ENCODE measurements around the gene PRKCB. TPM values are rescaled to one million over a fixed set of nuclear protein-coding genes. Genes with fewer than 3 reads are reported as not detected.
"Not testable (repeated sequence)": the region's sequence is repeated elsewhere in the genome, so short reads cannot be mapped to it uniquely, and the experiment has no call there.

Gene PRKCB
- polyA plus RNA-seq, 3 donors, result 3.9 to 4.7 (median 4.3) TPM

DNA sequence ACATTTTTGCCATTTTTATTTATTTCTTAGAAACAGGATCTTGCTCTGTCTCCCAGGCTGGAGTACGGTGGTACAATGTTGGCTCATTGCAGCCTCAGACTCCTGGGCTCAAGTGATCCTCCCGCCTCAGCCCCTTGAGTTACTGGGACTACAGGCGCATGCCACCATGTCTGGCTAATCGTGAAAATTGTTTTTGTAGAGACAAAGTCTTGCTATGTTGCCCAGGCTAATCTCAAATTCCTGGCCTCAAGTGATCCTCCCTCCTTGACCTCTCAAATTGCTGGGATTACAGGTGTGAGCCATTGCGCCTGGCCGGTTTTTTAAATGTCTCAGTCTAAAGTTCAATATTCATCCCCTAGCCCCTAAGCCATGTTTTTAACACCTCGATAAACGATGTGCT is 237.5 kb downstream of the PRKCB start:
- DNase-seq (ENCODE audit: low read depth in 3 of 3, low spot score in 2 of 3), result no peak

DNA sequence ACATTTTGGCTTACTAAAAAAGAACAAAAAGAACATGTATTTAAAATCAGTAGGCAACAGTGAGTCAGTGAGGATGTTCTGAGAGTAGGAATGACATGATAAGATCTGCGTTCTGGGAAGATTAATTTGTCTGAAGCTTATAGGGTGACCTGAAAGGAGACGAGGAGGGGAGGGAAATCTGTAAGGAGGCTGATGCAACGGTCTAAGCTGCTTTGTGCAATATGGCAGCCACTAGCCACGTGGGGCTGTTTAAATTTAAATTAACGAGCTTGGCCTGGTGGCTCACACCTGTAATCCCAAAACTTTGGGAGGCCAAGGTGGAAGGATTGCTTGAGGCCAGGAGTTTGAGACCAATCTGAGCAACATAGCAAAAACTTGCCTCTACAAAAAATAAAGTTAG is 238.8 kb downstream of the PRKCB start:
- DNase-seq (ENCODE audit: low read depth in 3 of 3, low spot score in 2 of 3), result no peak

DNA sequence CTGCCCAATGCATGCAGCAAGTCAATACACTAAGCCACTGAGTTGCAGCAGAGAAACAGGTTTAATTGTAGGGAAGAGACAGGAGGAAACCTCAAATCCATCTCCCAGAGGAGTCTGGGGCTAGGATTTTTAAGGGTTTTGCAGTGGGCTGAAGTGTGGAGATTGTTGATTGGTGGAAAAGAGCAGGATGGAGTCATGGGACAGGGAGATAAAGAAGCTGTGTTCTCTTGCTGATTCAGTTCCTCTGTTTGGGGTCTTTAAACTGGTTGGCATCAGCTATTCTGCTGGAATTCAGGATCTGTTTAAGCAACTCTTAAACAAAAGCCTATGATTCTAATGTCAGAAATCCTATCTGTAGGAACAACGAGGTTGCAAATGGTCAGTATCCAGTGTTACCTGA is 239.5 kb downstream of the PRKCB start:
- no peak for DNase-seq (ENCODE audit: low read depth in 3 of 3, low spot score in 2 of 3)

DNA sequence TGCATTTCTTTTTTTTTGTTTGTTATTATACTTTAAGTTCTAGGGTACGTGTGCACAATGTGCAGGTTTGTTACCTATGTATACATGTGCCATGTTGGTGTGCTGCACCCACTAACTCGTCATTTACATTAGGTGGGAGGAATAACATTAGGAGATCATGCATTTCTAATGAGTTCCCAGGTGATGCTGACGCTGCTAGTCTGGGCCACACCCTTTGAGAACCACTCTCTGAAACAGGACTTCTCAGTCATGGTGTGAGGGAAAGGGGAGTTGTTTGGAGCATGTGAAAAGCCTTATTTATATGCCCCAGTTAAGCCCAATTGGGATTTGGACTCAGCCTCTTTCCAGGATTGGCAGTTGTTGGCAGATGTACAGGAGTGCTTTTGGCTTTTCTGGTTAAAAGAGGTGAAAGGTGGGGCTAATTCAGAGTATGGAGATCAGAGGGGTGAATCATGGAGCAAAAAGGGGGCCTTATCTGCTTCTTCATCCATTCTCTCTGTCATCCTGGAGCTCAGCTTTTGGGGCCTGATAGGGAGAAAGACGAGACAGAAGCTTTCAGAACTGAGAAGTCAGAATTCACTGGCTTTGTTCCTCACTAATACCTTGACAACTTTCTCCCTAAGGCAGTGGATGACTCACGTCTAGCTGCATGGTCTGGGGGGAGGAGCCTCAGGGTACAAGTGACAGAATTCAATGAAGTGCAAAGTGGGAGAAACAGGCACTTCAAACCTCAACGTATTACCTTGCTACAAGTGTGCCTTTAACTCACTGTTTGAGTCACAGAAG is 240.3 kb downstream of the PRKCB start:
- DNase-seq (ENCODE audit: low read depth in 3 of 3, low spot score in 2 of 3), result no peak

DNA sequence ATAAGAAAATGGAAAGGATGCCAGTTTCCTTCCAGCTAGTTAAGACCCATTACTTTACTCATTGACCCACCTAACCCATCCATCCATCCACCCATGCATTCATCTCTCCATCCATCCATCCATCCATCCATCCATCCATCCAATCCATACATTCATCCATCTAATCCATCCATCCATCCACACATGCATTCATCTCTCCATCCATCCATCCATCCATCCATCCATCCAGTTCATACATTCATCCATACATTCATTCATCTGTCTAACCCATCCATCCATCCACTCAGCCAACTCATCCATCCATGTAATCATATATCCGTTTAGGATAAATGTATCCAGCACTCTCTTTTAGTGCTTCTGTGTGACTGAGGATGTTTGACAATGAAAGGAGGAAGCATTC is 241.5 kb downstream of the PRKCB start:
- DNase-seq (ENCODE audit: low read depth in 3 of 3, low spot score in 2 of 3), result no peak

DNA sequence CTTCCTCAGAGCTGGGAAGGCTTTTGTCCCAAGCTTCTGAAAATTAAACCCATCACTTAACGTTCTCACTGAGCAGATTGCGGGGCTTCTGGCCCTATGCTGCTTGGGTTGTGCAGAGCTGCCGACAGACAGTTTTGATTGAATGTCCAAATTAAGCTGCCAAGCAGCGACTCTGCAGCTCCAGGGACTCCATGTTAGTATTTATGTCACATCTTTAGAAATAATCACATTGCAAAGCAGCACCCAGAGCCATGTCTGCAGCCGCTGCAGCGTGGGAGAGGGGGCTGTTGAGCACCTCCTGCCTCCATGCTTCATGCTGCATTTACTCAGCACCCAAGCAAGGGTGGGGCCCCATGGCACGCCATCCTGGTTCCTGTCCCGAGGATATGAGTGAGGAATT is 242.2 kb downstream of the PRKCB start:
- DNase-seq (ENCODE audit: low read depth in 3 of 3, low spot score in 2 of 3), result no peak

DNA sequence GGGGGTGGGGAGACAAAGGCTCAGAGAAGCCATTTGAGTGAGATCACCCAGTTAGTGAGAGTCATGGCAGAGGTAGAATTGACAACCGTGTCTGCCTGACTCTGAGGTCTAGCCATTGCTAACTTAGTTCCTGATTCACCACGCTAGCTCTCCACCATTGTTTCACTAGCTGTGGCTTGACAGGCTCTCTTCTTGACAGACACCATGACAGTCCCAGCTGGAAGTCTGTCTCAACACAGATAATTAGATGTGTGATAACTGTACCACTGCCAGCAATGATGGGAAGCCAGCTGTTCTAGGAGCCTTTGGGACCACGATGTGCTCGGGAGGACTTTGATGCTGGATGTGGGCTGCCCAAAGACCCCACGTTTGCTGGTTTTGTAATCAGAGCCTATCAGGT is 249.9 kb downstream of the PRKCB start:
- no peak for DNase-seq (ENCODE audit: low read depth in 3 of 3, low spot score in 2 of 3)

DNA sequence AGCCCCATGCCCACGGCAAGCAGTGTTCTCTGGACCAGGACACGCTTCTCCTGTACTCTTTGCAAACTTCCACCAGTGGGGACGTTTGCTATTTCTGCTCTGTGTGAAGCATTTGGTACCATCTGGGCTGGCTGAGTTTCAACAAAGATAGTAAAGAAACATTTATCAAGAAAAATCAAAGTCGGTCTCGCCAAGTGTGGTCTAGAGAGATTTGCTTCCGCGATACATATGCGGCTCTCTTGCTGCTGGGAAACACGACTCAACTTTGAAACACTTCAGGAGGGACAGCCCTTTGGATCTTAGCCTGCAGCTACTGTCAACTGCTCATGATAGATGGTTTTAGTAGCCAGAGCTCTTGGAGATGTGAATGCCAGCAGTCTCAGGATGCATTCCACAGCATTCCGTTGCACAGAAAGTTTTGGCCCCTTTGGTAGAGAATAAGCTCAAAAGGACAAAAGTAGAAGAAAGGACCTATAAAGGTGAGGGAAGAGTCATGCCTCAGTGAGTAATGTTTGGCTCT is 252.2 kb downstream of the PRKCB start:
- DNase-seq (ENCODE audit: low read depth in 3 of 3, low spot score in 2 of 3), result no peak

DNA sequence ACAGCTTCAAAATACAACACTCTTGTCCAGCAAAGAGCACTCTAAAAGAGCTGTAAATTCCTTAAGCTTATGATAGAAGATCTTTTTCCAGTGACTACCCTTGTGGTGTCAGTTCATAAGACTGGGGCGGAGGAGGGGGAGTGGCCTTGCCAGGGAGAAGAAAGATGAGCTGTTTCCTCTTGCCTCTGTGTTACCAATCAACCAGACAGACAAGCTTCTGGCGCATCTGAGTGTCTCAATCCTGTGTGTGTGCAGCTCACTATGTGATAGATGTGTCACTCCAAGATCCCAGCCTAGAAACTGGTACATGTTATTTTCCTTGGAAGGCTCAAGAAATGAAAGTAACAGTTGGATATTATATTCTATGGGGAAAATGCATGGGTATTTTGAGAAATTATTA is 253.0 kb downstream of the PRKCB start:
- DNase-seq (ENCODE audit: low read depth in 3 of 3, low spot score in 2 of 3), result no peak

DNA sequence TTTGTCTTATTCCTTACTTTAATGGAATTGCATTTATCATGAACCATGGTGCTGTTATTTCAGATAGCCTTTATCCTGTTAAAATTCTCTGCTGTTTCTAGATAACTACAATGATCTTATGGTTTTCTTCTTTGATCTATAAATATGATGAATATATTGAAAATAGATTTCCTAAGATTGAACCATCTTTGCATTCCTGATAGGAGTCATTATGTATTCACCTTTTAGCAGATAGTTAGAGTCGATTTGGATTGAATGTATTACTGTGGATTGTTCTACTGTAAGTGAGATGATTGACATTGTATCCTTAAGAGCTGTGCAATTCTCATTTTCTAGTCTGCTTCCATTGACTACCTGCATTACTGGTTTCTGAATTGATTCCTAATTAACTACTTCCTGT is 255.3 kb downstream of the PRKCB start:
- DNase-seq (ENCODE audit: low read depth in 3 of 3, low spot score in 2 of 3), result no peak

DNA sequence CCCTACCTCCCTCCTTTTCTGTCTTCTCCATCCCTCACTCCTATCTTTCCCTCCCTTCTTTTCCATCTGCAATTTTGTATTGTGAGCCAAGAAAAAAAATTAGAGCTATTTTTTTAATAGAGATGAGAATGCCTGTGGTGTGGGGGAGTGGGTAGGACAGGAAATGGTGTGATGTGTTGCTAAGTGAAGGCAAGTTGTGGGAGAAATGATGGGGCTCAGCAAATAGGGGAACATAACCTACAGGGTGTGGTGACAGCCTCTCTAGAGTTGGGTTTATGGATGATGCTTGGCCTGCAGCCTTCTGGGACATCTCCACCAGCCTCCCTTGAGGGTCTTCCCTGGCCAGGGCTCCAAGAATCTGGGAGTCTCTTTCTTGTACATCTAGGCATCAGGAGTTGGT is 257.3 kb downstream of the PRKCB start:
- no peak for DNase-seq (ENCODE audit: low read depth in 3 of 3, low spot score in 2 of 3)

DNA sequence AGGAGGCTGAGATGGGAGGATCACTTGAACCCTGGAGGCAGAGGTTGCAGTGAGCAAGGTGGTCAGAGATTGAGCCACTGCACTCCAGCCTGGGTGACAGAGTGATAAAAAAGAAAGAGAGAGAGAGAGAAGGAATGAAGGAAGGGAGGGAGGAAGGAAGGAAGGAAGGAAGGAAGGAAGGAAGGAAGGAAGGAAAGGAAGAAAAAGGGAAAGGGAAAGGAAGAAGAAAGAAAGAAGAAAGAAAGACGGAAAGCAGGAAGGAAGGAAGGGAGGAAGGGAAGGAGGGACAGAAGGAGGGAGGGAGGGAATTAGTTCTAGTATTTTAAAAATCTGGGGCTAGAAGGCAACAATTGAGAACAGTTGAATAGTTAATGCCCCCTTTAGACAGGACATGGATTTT is 258.9 kb downstream of the PRKCB start:
- DNase-seq (ENCODE audit: low read depth in 3 of 3, low spot score in 2 of 3), result no peak

DNA sequence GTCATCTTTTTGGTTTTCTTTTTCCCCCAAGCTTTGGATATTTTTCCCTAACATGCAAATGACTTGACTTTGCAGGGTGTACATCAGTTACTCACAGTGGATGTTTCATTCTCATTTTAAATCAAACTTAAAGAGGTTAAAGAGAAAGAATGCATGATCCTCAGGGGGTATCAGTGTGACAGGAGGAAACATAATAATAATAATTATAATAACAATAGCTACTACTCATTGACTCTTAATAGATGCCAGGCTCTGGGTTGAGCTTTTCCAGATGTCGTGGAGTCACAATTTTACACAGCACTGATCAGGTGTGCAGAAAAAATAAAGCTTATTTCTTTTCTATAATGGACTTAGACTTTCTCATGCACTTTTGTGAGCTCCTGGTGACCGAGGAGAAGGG is 263.1 kb downstream of the PRKCB start:
- DNase-seq (ENCODE audit: low read depth in 3 of 3, low spot score in 2 of 3), result no peak

DNA sequence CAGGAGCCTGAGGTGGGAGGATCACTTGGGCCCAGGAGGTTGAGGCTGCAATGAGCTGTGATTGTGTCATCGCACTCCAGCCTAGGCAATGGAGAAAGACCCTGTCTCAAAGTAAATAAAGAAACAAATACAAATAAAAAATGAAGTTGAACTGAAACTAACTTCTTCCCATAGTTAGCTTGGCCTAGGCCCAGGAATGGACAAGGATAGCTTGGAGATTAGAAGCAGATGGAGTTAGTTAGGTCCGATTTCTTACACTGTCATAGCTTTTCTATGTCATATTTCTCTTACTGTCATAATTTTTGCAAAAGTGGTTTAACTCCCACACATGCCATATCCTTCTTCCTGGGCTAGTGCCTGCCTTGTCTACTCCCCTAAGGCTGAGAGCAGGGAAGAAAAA is 265.6 kb downstream of the PRKCB start:
- no peak for DNase-seq (ENCODE audit: low read depth in 3 of 3, low spot score in 2 of 3)

DNA sequence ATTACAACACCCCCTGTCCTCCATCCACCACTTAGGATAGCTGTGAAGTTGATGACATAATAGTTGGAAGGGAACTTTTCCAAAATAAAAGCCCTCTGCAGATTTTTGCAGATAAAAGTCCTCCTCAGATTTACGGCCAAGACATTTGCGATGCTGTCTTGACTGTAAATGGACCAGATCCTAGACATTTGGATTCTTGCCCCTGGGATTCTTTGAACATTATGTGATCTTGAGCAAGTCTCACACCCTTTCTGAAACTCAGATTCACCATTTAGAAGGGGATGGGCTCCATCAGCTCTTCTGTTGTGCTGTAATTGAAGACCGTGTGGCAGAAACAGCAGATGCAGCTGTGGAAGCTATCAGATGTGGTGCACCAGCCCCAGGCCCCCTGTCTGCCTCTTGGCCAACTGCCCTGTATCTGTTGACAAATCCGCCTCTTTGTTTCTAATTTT is 266.5 kb downstream of the PRKCB start:
- no peak for DNase-seq (ENCODE audit: low read depth in 3 of 3, low spot score in 2 of 3)

DNA sequence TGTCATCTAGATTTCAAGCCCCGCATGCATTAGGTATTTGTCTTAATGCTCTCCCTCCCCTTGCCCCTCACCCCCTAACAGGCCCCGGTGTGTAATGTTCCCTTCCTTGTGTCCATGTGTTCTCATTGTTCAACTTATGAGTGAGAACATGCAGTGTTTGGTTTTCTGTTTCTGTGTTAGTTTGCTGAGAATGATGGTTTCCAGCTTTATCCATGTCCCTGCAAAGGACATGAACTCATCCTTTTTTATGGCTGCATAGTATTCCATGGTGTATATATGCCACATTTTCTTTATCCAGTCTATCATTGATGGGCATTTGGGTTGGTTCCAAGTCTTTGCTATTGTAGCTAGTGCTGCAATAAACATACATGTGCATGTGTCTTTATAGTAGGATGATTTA is 269.7 kb downstream of the PRKCB start:
- not testable (repeated sequence) for DNase-seq (ENCODE audit: low read depth in 3 of 3, low spot score in 2 of 3)

DNA sequence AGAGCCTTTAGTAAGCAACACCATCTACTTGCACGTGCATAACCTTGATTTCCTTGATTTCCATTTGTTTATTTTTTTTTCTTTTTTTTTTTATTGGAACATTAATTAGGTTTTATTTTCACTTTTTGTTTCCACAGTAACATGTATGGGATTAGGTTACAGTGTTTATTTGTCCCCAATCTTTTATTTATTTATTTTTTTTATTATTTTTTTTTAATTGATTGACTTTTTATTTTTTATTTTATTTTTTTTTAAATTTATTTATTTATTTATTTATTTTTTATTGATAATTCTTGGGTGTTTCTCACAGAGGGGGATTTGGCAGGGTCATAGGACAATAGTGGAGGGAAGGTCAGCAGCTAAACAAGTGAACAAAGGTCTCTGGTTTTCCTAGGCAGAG is 272.3 kb downstream of the PRKCB start:
- DNase-seq (ENCODE audit: low read depth in 3 of 3, low spot score in 2 of 3), result not testable (repeated sequence)

DNA sequence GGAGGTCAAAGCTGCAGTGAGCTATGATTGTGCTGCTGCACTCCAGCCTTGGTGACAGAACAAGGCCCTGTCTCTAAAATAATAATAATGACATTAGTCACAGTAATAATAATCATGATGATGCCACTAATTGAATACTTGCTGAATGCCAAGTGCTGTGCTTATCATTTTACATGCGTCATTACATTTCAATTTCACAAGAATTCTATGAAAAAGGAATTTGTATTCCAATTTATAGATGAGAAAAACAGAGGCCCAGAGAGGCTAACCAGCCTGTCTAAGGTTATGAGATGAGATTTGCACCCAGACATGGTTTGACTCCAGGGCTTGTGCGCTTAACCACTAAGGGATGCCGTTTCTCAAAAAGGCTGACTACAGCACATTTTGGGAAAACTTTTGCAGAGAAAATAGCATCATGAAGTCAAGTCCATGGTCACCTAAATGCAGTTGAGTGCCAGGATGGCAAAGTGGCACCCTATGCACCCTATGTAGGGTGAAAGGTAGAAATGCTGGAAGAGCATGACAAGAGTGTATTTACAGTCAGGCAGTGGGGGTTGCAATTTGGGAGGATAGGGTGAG is 276.0 kb downstream of the PRKCB start:
- no peak for DNase-seq (ENCODE audit: low read depth in 3 of 3, low spot score in 2 of 3)

DNA sequence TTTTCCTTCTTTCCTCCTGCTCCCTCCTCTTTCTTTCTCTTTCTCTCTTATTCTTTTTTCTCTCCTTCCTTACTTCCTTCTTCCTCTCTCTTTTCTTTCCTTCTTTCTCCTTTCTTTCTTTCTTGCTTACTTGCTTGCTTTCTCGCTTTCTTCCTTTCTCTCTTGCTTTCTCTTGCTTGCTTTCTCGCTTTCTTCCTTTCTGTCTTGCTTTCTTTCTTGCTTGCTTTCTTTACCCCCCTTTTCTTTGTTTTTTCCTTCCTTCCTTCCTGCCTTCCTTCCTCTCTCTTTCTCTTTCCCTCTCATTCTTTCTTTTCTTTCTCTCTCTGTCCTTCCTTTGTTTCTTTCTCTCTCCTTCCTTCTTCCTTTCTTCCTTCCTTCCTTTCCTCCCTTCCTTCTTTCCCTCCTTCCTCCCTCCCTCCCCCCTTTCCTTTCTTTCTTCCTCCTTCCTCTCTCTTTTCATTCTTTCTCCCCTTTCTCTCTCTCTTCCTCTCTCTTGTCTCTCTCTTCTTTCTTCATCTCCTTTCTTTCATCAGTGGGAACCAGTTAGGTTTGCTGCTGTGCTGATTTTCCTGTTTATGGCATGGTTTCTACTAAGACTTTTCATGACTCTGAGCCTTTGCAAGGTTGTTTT is 277.4 kb downstream of the PRKCB start:
- no peak for DNase-seq (ENCODE audit: low read depth in 3 of 3, low spot score in 2 of 3)

DNA sequence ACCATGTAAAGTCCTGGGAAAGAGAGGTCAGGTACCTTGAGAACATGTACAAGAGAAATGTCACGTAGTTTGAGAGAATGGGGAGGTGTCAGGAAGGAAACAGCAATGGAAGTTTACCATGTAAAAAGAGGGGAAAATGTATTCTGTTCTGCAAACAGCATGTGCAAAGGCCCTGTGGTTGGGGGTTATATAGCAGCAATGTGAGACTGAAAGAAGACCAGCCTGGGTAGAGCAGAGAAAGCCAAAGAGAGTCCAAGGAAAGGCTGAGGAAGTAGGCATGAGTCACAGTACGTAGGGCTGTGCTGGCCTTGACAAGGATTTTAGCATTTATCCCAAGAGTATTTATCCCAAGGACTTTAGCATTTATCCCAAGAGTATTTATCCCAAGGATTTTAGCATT is 279.1 kb downstream of the PRKCB start:
- DNase-seq (ENCODE audit: low read depth in 3 of 3, low spot score in 2 of 3), result no peak

DNA sequence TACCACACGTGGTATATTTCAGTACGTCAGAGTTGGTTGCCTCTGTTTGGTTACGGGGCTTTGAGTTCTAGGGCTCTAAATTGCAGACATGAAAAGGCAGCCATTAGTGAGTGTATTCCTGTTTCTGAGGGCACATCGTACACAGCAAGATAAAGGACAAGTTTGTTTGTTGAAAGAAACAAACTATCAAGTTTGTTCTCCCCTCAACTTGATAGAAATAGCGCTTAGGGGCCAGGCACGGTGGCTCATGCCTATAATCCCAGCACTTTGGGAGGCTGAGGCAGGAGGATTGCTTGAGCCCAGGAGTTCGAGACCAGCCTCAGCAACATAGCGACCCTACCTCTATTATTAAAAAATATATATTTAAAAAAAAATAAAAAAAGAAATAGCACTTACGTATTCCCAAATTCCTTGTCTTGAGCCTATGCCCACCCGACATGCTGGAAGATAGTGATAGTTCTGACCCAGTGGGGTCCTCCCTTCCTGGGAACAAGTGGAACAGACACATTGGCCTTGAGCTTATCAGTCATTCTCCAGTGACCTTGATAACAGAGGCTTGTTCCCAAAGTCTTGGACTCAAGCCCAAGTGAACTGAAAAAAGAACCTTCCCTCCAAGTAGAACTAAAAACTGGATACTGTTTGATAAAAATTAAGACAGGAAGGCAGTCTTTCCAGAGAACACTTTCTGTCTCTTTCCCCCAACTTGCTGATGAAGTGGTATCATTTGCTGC is 280.4 kb downstream of the PRKCB start:
- no peak for DNase-seq (ENCODE audit: low read depth in 3 of 3, low spot score in 2 of 3)
